H1 (cell line): ENCODE measurements around the gene PAPOLA. TPM values are rescaled to one million over a fixed set of nuclear protein-coding genes. Genes with fewer than 3 reads are reported as not detected.

Experiments
- CTCF ChIA-PET: fragments of 300-600 bp; sonication (Branson Sonifier 250); formaldehyde crosslinking; loops from one replicate; lab custom pipeline; 2021; ENCODE audit not compliant: partially characterized antibody; lab: Charles Lee
- POLR2A ChIA-PET: fragments of 300-600 bp; sonication (Branson Sonifier 250); formaldehyde crosslinking; loops from one replicate; lab custom pipeline; 2021; ENCODE audit warnings: inconsistent platforms; ENCODE audit not compliant: partially characterized antibody; lab: Charles Lee
- DNase-seq, 2 experiments: peaks; one replicate each; pipeline versions ENCODE4 v3.0.0 to v3.0.0-alpha.2; 2010 to 2022; ENCODE audit warnings: low spot score in 2 of 2, low read depth in 1 of 2, mixed read lengths in 1 of 2
- FAIRE-seq: peaks from 2 replicates; lab custom pipeline; 2011; peaks lifted over from hg19 to GRCh38; lab: Jason Lieb, UNC
- H2AFZ ChIP-seq: 2 replicates; pipeline ENCODE4 v1.8.1; 2012; ENCODE audit warnings: low read length, inconsistent platforms
- H2AK5ac ChIP-seq: 2 replicates; pipeline ENCODE4 v1.6.1; 2013; ENCODE audit warnings: low read depth, low read length
- H2BK120ac ChIP-seq: replicated peaks from 2 replicates; pipeline ENCODE3; 2013; ENCODE audit warnings: low read depth, low read length, inconsistent platforms
- H2BK12ac ChIP-seq: 2 replicates; pipeline ENCODE4 v1.6.1; 2013; ENCODE audit warnings: low read depth, low read length
- H2BK15ac ChIP-seq: 2 replicates; pipeline ENCODE4 v1.6.1; 2013; ENCODE audit warnings: low read length
- H2BK20ac ChIP-seq: 2 replicates; pipeline ENCODE4 v1.6.1; 2013; ENCODE audit warnings: low read length
- H2BK5ac ChIP-seq: 2 replicates; pipeline ENCODE4 v1.6.1; 2013; ENCODE audit warnings: low read depth, low read length
- H3K14ac ChIP-seq: 2 replicates; pipeline ENCODE4 v1.6.1; 2013; ENCODE audit warnings: inconsistent platforms; ENCODE audit not compliant: insufficient read length
- H3K18ac ChIP-seq: 2 replicates; pipeline ENCODE4 v1.6.1; 2013; ENCODE audit warnings: low read length; ENCODE audit errors: extremely low read depth
- H3K23ac ChIP-seq: 2 replicates; pipeline ENCODE4 v1.6.1; 2013; ENCODE audit warnings: inconsistent platforms; ENCODE audit not compliant: insufficient read length
- H3K23me2 ChIP-seq: 2 replicates; pipeline ENCODE4 v1.6.1; 2013; ENCODE audit warnings: low read depth, low read length
- H3K27ac ChIP-seq: 2 replicates; pipeline ENCODE4 v1.6.1; 2011; ENCODE audit warnings: low read depth, low read length, inconsistent platforms
- H3K27me3 ChIP-seq, 4 experiments: replicated peaks in 1 of 4; 1 replicate in 1 of 4; 2 replicates in 3 of 4; pipeline versions ENCODE4 v1.6.1 to v1.8.1; 2011 to 2013; ENCODE audit warnings: low read length in 3 of 4, mild to moderate bottlenecking in 3 of 4, inconsistent platforms in 2 of 4, mixed read lengths in 2 of 4, moderate library complexity in 1 of 4; ENCODE audit not compliant: control insufficient read depth in 3 of 4, insufficient read depth in 3 of 4; ENCODE audit errors: extremely low read depth in 1 of 4
- H3K36me3 ChIP-seq, 4 experiments: 2 replicates each; pipeline versions ENCODE4 v1.6.1 to v1.8.1; 2011 to 2013; ENCODE audit warnings: mild to moderate bottlenecking in 4 of 4, low read length in 3 of 4, moderate library complexity in 2 of 4, control low read depth in 1 of 4, inconsistent platforms in 1 of 4; ENCODE audit not compliant: insufficient read depth in 4 of 4, control insufficient read depth in 2 of 4
- H3K4ac ChIP-seq: replicated peaks from 2 replicates; pipeline ENCODE3; 2013; ENCODE audit warnings: low read length, low read depth, mixed read lengths, inconsistent platforms; ENCODE audit not compliant: insufficient read length
- H3K4me1 ChIP-seq, 4 experiments: replicated peaks in 1 of 4; 1 replicate in 1 of 4; 2 replicates in 3 of 4; pipeline versions ENCODE4 v1.6.1 to v1.8.1; 2011 to 2013; ENCODE audit warnings: low read length in 3 of 4, inconsistent platforms in 2 of 4, mixed read lengths in 1 of 4; ENCODE audit not compliant: insufficient read depth in 4 of 4, control insufficient read depth in 3 of 4
- H3K4me2 ChIP-seq, 2 experiments: 2 replicates each; pipeline versions ENCODE4 v1.6.1 to v1.8.1; 2011 to 2013; ENCODE audit warnings: low read depth in 2 of 2, low read length in 2 of 2, control low read depth in 1 of 2, inconsistent platforms in 1 of 2, mild to moderate bottlenecking in 1 of 2; ENCODE audit not compliant: insufficient read depth in 1 of 2
- H3K4me3 ChIP-seq, 4 experiments: fragments of 200-600, 300-600 bp in 1 of 4; sonication (generic), shearing (Covaris generic), sonication (Bioruptor Twin) in 1 of 4; 2 replicates each; pipeline versions ENCODE4 v1.5.1 to v1.8.1; 2011 to 2016; ENCODE audit warnings: low read length in 4 of 4, low read depth in 3 of 4, control low read depth in 2 of 4, inconsistent platforms in 2 of 4, mild to moderate bottlenecking in 2 of 4, mixed read lengths in 1 of 4, moderate library complexity in 1 of 4; ENCODE audit not compliant: insufficient read depth in 2 of 4; ENCODE audit errors: extremely low read depth in 1 of 4
- H3K56ac ChIP-seq: replicated peaks from 2 replicates; pipeline ENCODE3; 2013; ENCODE audit warnings: low read depth, mild to moderate bottlenecking, mixed read lengths, low read length, inconsistent platforms; ENCODE audit not compliant: insufficient read length
- H3K79me1 ChIP-seq: 2 replicates; pipeline ENCODE4 v1.6.1; 2013; ENCODE audit warnings: low read depth, low read length, control low read depth
- H3K79me2 ChIP-seq, 2 experiments: 2 replicates each; pipeline versions ENCODE4 v1.6.1 to v1.8.1; 2012 to 2013; ENCODE audit warnings: low read length in 2 of 2, mild to moderate bottlenecking in 2 of 2, inconsistent platforms in 1 of 2; ENCODE audit not compliant: insufficient read depth in 2 of 2, control insufficient read depth in 1 of 2
- H3K9ac ChIP-seq, 4 experiments: replicated peaks in 1 of 4; 1 replicate in 1 of 4; 2 replicates in 3 of 4; pipeline versions ENCODE4 v1.6.1 to v1.8.1; 2011 to 2013; ENCODE audit warnings: low read depth in 3 of 4, low read length in 3 of 4, control low read depth in 2 of 4, mild to moderate bottlenecking in 2 of 4, moderate library complexity in 2 of 4, inconsistent platforms in 1 of 4; ENCODE audit errors: extremely low read depth in 1 of 4
- H3K9me3 ChIP-seq, 2 experiments: 2 replicates each; pipeline versions ENCODE4 v1.6.1 to v1.8.1; 2012 to 2013; ENCODE audit warnings: mild to moderate bottlenecking in 2 of 2, moderate library complexity in 2 of 2, control low read depth in 1 of 2, inconsistent platforms in 1 of 2, low read depth in 1 of 2, low read length in 1 of 2, mixed read lengths in 1 of 2; ENCODE audit not compliant: insufficient read depth in 2 of 2
- H4K20me1 ChIP-seq, 2 experiments: replicated peaks in 1 of 2; 2 replicates each; pipeline versions ENCODE3 to v1.8.1; 2011 to 2013; ENCODE audit warnings: inconsistent platforms in 2 of 2, low read length in 2 of 2, mild to moderate bottlenecking in 1 of 2; ENCODE audit not compliant: insufficient read depth in 2 of 2, control insufficient read depth in 1 of 2
- H4K5ac ChIP-seq: 2 replicates; pipeline ENCODE4 v1.6.1; 2013; ENCODE audit warnings: low read length, low read depth, mixed read lengths, inconsistent platforms; ENCODE audit not compliant: insufficient read length
- H4K8ac ChIP-seq: 2 replicates; pipeline ENCODE4 v1.8.0; 2013; ENCODE audit warnings: mild to moderate bottlenecking, moderate library complexity, low read length, inconsistent platforms; ENCODE audit not compliant: insufficient read depth; ENCODE audit errors: extremely low read depth
- H4K91ac ChIP-seq: replicated peaks from 2 replicates; pipeline ENCODE3; 2013; ENCODE audit warnings: low read length, mixed read lengths, inconsistent platforms; ENCODE audit not compliant: insufficient read length
- ATF3 ChIP-seq: IDR thresholded peaks from 2 replicates; pipeline ENCODE4 v1.6.1; 2011; ENCODE audit warnings: low read depth, mild to moderate bottlenecking, low read length; ENCODE audit not compliant: insufficient read depth
- CBX5 ChIP-seq: fragments of 300-800, 300-1000 bp; sonication (generic); IDR thresholded peaks from 2 replicates; pipeline ENCODE4 v1.7.1; 2016; ENCODE audit warnings: antibody characterized with exemption, low read length, low read depth
- CHD2 ChIP-seq: IDR thresholded peaks from 2 replicates; pipeline ENCODE4 v1.6.1; 2012; ENCODE audit warnings: low read length, improper control_type of control experiment
- EP300 ChIP-seq, 2 experiments: IDR thresholded peaks; 1 replicate in 1 of 2; 2 replicates in 1 of 2; pipeline ENCODE4 v1.6.1; 2011 to 2012; ENCODE audit warnings: low read depth in 2 of 2, low read length in 2 of 2, mild to moderate bottlenecking in 2 of 2, borderline replicate concordance in 1 of 2, inconsistent platforms in 1 of 2, moderate library complexity in 1 of 2
- JUND ChIP-seq: IDR thresholded peaks from 2 replicates; pipeline ENCODE4 v1.6.1; 2011; ENCODE audit warnings: mild to moderate bottlenecking, improper control_type of control experiment, low read length
- RXRA ChIP-seq: IDR thresholded peaks from 2 replicates; pipeline ENCODE4 v1.6.1; 2011; ENCODE audit warnings: low read depth, mild to moderate bottlenecking, low read length, moderate library complexity; ENCODE audit not compliant: insufficient read depth
- SIRT6 ChIP-seq: IDR thresholded peaks from one replicate; pipeline ENCODE4 v1.7.1; 2012; ENCODE audit warnings: low read length, inconsistent platforms
- SIX5 ChIP-seq: IDR thresholded peaks from 2 replicates; pipeline ENCODE4 v1.6.1; 2011; ENCODE audit warnings: mild to moderate bottlenecking, low read depth, low read length
- SP4 ChIP-seq: IDR thresholded peaks from 2 replicates; pipeline ENCODE4 v1.6.1; 2012; ENCODE audit warnings: low read length, inconsistent platforms
- SRF ChIP-seq: IDR thresholded peaks from 2 replicates; pipeline ENCODE4 v1.6.1; 2011; ENCODE audit warnings: mild to moderate bottlenecking, low read depth, low read length, moderate library complexity
- SUZ12 ChIP-seq: fragments of 200-600 bp; sonication (generic); IDR thresholded peaks from 2 replicates; pipeline ENCODE4 v1.6.1; 2012; ENCODE audit warnings: mild to moderate bottlenecking, inconsistent platforms, low read length, moderate library complexity, mixed read lengths
- TAF7 ChIP-seq: optimal IDR thresholded peaks from 2 replicates; pipeline ENCODE3; 2011; ENCODE audit warnings: low read depth, mild to moderate bottlenecking, inconsistent platforms, low read length, moderate library complexity, borderline replicate concordance
- WGBS, 2 experiments: shearing (Covaris generic) in 1 of 2; methylation state at CpG; one replicate each; pipeline versions ENCODE4 v1.1.6 to v1.1.7; 2013 to 2015; ENCODE audit warnings: low lambda C conversion rate in 2 of 2, mixed read lengths in 2 of 2, inconsistent platforms in 1 of 2, low coverage in 1 of 2, missing lambda C conversion rate in 1 of 2; ENCODE audit not compliant: insufficient replicate concordance in 2 of 2, insufficient coverage in 1 of 2, insufficient read length in 1 of 2; ENCODE audit errors: extremely low coverage in 1 of 2, missing lambda C conversion rate in 1 of 2; 5-methylcytosine and 5-hydroxymethylcytosine counted together
- polyA plus RNA-seq, 7 experiments: library from polyadenylated mRNA; depleted of rRNA in 3 of 7; stranded (reverse) in 5 of 7; unstranded in 2 of 7; fragments of >200 nt in 5 of 7; fragments of 200-250 nt in 2 of 7; gene quantifications; 1 replicate in 5 of 7; 2 replicates in 1 of 7; 4 replicates in 1 of 7; pipeline versions ENCODE4 v1.2.1 to v1.2.3, GENCODE V29; 2011 to 2013; ENCODE audit warnings: missing spikeins in 2 of 7, mixed read lengths in 2 of 7
- total RNA-seq: library from RNA; stranded (reverse); fragmentation: NEBNext Ultra II Directional; extraction: Animal tissue kit (Norgen Biotek cat#: 25700); gene quantifications from 2 replicates; pipeline ENCODE4 v1.2.1, GENCODE V29; 2021

Gene PAPOLA
- total and polyA plus RNA-seq, 2 of the 8 experiments (the other 6 are each of a cell fraction or from before 2014, with no cell fraction given), result 163 to 239 TPM

- Histone ChIP-seq H3K9ac (no peak overlapping the region), H3K4ac (no peak overlapping the region), H3K9me3 (no peaks in the 10 kb centered on the region), H3K18ac (no peak overlapping the region), H3K79me2 (no peaks in the 10 kb centered on the region), H2BK20ac (no peak overlapping the region), H3K79me1 (no peaks in the 10 kb centered on the region; the same call in 1 of the 2 replicates), H3K4me3 (no peak overlapping the region), H2AFZ (no peak overlapping the region), H2BK15ac (no peak overlapping the region), H3K56ac (no peak overlapping the region), H3K23ac (no peak overlapping the region), H2BK12ac (no peak overlapping the region), H2BK120ac (no peak overlapping the region), H4K8ac (no peak overlapping the region), H3K4me1 (peaks cover 0 to 13% (median under 1%) of the 10 kb centered on the region in 4 experiments; a peak in 4 of 7 replicates), H3K4me2 (no peak overlapping the region), H3K14ac (no peak overlapping the region), H2AK5ac (no peak overlapping the region), H2BK5ac (no peak overlapping the region), H4K5ac (no peak overlapping the region), H4K91ac (no peak overlapping the region), H4K20me1 (no peaks in the 10 kb centered on the region), H3K36me3 (no peaks in the 10 kb centered on the region), H3K23me2 (peaks cover 3% of the 10 kb centered on the region; the same call in 1 of the 2 replicates), H3K27me3 (peaks cover 0 to 10% (median 3%) of the 10 kb centered on the region in 4 experiments; a peak in 3 of 7 replicates), H3K27ac (no peak overlapping the region)
- POLR2A ChIA-PET, result no interaction called here
- WGBS, 2 experiments, result 94% methylated on average over 6 of the region's 6 CpGs; no CpG with 5 or more reads in 1 of the 2 experiments
- FAIRE-seq (no peak), DNase-seq (no peak)
- CTCF ChIA-PET, result interaction anchor here (1.2 to 10.6 kb wide), 4 partner anchors 75 to 264 kb away, joined by 3 to 87 read pairs (median 38); no protein-coding TSS in a partner anchor
- no peak for TF ChIP-seq SRF
- TF ChIP-seq RXRA, result no peak
- TF ChIP-seq EP300 (IDR thresholded peaks at IDR 0.05; ENCODE audit: borderline replicate concordance in 1 of 2, low read depth in 2 of 2, low read length in 2 of 2), result no peak
- TF ChIP-seq SIRT6, result no peak
- TF ChIP-seq CHD2, result no peak
- no peak for TF ChIP-seq ATF3
- TF ChIP-seq SUZ12, result no peak
- TF ChIP-seq TAF7, result no peak
- TF ChIP-seq SP4, result no peak
- no peak for TF ChIP-seq CBX5
- TF ChIP-seq SIX5, result no peak
- no peak for TF ChIP-seq JUND
Observed at GRCh38 chr14:96587823-96588385, 85.7 kb downstream of the PAPOLA start.
